GM18861 (cell line): ENCODE data around the gene PLK5.

ENCODE experiments used
- ATAC-seq: cut with Tn5 transposase; IDR thresholded peaks from one replicate; pipeline ENCODE4 v1.9.1; 2021; ENCODE audit not compliant: unreplicated experiment

The PLK5 gene

DNA sequence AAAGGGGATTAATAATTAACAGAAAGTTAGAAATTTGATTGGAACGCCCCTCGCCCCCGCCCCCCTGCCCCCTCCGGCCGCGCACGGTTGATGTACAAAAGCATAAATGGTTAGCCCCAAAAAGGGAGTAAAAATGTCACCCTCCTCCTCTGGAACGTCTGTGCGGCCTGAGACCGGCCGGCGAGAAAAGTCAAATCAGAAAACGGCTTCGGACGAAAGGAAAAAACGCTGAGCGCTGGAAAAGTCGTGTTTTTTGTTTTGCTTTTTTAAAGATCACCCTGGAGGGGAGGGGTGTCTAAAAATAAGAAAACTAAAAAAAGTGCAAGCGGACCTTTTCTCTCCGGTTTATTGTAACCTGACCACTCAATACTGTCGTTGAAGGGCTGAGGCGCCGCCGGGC, 31.1 kb downstream of the PLK5 start:
- ATAC-seq, result no peak

GRCh38 chr19:1555487-1556389, 31.9 kb downstream of the PLK5 start:
- ATAC-seq, result no peak

DNA sequence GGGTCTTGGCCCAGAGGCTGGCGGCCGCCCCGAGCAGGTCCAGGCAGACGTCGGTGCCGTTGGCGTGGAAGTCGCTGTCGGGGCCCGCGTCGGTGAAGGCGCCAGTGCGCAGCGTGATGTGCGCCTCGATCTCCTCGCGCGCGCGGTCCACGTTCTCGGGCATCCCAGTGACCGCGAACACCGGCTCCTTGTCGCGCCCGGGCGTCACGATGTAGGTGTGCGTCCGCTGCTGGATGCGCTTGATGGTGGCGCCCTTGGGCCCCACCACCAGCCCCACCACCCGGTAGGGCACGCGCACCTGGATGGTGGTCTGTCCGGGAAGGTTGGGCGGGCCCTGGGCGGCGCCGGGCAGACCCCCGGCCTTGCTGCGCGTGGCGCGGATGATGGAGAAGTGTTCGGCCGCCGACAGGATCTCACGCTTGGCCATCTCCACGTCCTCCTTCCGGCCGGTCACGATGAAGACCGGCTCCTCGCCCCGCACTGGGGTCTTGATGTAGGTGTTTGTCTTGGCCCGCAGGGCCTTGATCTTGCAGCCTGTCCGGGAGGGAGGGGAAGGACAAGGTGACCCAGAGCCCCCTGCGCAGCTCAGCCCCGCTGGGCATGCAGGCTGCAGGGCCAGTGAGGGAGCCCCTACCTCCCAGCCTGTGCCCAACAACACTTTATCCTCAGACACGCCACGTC, 32.7 kb downstream of the PLK5 start:
- ATAC-seq, result no peak

DNA sequence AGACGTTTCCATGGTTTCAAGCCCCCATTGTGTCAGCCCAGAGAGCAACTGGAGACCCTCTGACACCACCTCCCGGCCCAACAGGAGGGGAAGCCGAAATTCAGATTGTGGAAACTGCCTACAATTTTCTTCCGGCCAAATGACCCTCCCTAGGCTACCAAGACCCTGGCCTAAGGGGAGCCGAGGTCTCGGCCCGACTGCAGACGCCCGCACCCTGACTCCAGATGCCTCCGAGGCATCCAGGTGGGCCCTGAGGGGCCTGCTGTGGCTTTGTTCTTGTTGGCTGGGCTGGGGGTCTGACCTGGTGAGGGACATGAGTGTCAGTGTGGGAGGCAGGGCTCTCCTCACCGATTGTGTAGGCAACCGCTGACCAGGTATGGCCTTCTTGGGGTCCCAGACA, 34.7 kb downstream of the PLK5 start:
- ATAC-seq, result no peak

GRCh38 chr19:1560286-1560882, 36.5 kb downstream of the PLK5 start:
- no peak for ATAC-seq

DNA sequence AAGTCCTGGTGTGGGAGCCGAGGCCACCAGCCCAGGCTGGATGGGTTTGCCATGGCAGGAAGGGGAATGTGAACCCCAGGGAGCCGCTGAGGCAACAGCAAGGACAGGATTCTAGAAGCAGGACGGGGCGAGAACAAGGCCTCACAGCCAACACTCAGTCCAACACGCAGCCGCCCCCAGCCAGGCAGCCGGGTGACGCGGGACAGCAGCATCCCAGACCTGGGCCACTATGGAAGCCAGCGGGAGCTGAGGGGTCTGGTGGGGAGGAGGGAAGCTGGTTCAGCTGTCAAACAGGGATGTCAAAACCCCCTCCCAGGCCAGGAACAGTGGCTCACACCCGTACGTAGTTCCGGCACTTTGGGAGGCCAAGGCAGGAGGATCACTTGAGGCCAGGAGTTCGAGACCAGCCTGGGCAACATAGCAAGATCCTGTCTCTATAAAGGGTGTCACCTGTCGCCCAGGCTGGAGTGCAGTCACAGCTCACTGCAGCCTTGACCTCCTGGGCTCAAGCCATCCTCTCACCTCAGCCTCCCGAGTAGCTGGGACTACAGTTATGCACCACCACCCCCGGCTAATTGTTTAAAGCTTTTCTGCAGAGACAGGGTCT, 37.5 kb downstream of the PLK5 start:
- no peak for ATAC-seq

- ATAC-seq, result no peak
Observed at GRCh38 chr19:1563251-1563650, 39.4 kb downstream of the PLK5 start.

DNA sequence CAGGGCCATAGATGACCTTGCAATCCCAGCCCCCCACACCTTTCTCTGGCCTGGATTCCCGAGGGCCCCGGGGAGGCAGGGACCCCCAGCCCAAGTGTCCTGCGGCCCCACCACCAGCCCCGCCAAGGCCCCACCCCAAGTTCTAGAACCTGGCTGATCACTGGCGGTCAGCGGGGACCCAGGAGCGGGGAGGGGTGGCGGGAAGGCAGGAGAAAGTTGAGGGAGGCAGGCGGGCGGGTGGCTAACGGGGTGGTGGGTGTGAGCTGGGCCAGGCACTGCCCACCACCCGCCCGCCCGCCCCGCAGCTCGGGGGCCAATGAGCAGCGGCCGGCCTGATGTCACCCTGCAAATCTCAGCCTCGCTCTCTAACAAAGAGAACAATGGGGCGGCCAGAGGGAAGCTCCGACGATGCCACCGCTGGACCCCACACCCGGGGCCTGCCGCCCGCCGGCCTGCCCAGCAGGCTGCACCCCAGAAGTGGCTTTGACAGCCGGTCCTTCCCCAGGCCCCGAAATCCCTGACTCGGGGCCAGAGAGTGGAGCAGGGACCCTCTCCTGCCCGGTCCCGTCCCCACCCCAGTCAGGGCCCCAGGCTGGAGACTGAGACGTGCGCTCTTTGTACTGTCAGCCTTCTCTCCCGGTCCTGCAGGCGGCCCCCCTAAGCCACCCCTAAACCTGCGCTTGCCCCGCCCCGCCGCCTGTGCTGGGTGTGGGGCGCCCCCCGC, 42.7 kb downstream of the PLK5 start:
- no peak for ATAC-seq

- ATAC-seq, result no peak
Observed at GRCh38 chr19:1567116-1567847, 43.4 kb downstream of the PLK5 start.

GRCh38 chr19:1567848-1568227, 44.0 kb downstream of the PLK5 start:
- ATAC-seq, result no peak

- ATAC-seq, result no peak
Observed at GRCh38 chr19:1568320-1569019, 44.6 kb downstream of the PLK5 start, which contains the start of gene MEX3D. TSS of gene MEX3D (minus strand) at chr19:1568325. CDS start at chr19:1568058, 267 bp downstream.

DNA sequence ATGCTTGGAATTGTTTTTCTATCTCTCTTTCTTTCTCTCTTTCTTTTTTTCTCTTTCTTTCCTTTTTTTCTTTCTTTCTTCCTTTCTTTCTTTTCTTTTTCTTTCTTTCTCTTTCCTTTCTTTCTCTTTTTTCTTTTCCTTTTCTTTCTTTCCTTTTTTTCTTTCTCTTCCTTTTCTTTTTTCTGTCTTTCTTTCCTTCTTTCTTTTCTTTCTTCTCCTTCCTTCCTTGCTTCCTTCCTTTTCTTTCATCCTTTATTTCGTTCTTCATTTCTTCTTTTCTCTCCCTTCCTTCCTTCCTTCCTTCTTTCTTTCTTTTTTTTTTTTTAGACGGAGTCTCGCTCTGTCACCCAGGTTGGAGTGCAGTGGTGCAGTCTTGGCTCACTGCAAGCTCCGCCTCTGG, 46.1 kb downstream of the PLK5 start:
- ATAC-seq, result no peak

DNA sequence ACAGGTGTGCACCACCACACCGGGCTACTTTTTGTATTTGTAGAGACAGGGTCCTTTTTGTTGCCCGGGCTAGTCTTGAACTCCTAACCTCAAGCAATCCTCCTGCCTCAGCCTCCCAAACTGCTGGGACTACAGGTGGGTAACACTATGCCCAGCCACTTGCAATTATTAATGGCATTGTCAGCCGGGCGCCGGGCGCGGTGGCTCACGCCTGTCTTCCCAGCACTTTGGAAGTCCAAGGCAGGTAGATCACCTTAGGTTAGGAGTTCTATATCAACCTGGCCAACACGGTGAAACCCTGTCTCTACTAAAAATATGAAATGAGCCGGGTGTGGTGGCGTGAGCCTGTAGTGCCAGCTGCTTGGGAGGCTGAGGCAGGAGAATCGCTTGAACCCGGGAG, 47.0 kb downstream of the PLK5 start:
- ATAC-seq, result no peak

DNA sequence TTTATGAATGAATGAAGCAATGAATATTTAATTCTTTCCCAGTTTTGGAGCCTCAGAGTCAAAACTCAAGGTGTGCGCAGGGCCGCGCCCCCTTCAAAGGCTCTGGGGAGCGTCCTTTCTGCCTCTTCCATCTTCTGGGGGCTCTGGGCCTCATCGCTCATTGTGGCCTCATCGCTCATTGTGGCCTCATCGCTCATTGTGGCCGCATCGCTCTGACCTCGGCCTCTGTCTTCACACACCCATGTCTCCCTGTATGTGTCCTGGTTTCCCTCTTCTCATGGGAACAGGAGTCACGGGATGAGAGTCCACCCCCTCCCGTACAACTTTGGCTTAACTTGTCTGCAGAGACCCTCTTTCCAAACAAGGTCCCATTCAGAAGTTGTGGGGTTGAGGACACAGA, 47.5 kb downstream of the PLK5 start:
- ATAC-seq, result no peak

GRCh38 chr19:1572795-1573194, 48.9 kb downstream of the PLK5 start:
- ATAC-seq, result no peak

GRCh38 chr19:1574354-1575136, 50.7 kb downstream of the PLK5 start:
- no peak for ATAC-seq

- no peak for ATAC-seq
Observed at GRCh38 chr19:1575323-1576241, 51.7 kb downstream of the PLK5 start.
